H1 (cell line): ENCODE measurements around the gene RPS21. TPM values are rescaled to one million over a fixed set of nuclear protein-coding genes. Genes with fewer than 3 reads are reported as not detected.

Source experiments
- CTCF ChIA-PET: fragments of 300-600 bp; sonication (Branson Sonifier 250); formaldehyde crosslinking; loops from one replicate; lab custom pipeline; 2021; ENCODE audit not compliant: partially characterized antibody; lab: Charles Lee
- POLR2A ChIA-PET: fragments of 300-600 bp; sonication (Branson Sonifier 250); formaldehyde crosslinking; loops from one replicate; lab custom pipeline; 2021; ENCODE audit warnings: inconsistent platforms; ENCODE audit not compliant: partially characterized antibody; lab: Charles Lee
- DNase-seq, 2 experiments: peaks; one replicate each; pipeline versions ENCODE4 v3.0.0 to v3.0.0-alpha.2; 2010 to 2022; ENCODE audit warnings: low spot score in 2 of 2, low read depth in 1 of 2, mixed read lengths in 1 of 2
- FAIRE-seq: peaks from 2 replicates; lab custom pipeline; 2011; peaks lifted over from hg19 to GRCh38; lab: Jason Lieb, UNC
- H2AFZ ChIP-seq: 2 replicates; pipeline ENCODE4 v1.8.1; 2012; ENCODE audit warnings: low read length, inconsistent platforms
- H2AK5ac ChIP-seq: 2 replicates; pipeline ENCODE4 v1.6.1; 2013; ENCODE audit warnings: low read depth, low read length
- H2BK120ac ChIP-seq: replicated peaks from 2 replicates; pipeline ENCODE3; 2013; ENCODE audit warnings: low read depth, low read length, inconsistent platforms
- H2BK12ac ChIP-seq: 2 replicates; pipeline ENCODE4 v1.6.1; 2013; ENCODE audit warnings: low read depth, low read length
- H2BK15ac ChIP-seq: 2 replicates; pipeline ENCODE4 v1.6.1; 2013; ENCODE audit warnings: low read length
- H2BK20ac ChIP-seq: 2 replicates; pipeline ENCODE4 v1.6.1; 2013; ENCODE audit warnings: low read length
- H2BK5ac ChIP-seq: 2 replicates; pipeline ENCODE4 v1.6.1; 2013; ENCODE audit warnings: low read depth, low read length
- H3K14ac ChIP-seq: 2 replicates; pipeline ENCODE4 v1.6.1; 2013; ENCODE audit warnings: inconsistent platforms; ENCODE audit not compliant: insufficient read length
- H3K18ac ChIP-seq: 2 replicates; pipeline ENCODE4 v1.6.1; 2013; ENCODE audit warnings: low read length; ENCODE audit errors: extremely low read depth
- H3K23ac ChIP-seq: 2 replicates; pipeline ENCODE4 v1.6.1; 2013; ENCODE audit warnings: inconsistent platforms; ENCODE audit not compliant: insufficient read length
- H3K23me2 ChIP-seq: 2 replicates; pipeline ENCODE4 v1.6.1; 2013; ENCODE audit warnings: low read depth, low read length
- H3K27ac ChIP-seq: 2 replicates; pipeline ENCODE4 v1.6.1; 2011; ENCODE audit warnings: low read depth, low read length, inconsistent platforms
- H3K27me3 ChIP-seq, 4 experiments: replicated peaks in 1 of 4; 1 replicate in 1 of 4; 2 replicates in 3 of 4; pipeline versions ENCODE4 v1.6.1 to v1.8.1; 2011 to 2013; ENCODE audit warnings: low read length in 3 of 4, mild to moderate bottlenecking in 3 of 4, inconsistent platforms in 2 of 4, mixed read lengths in 2 of 4, moderate library complexity in 1 of 4; ENCODE audit not compliant: control insufficient read depth in 3 of 4, insufficient read depth in 3 of 4; ENCODE audit errors: extremely low read depth in 1 of 4
- H3K36me3 ChIP-seq, 4 experiments: 2 replicates each; pipeline versions ENCODE4 v1.6.1 to v1.8.1; 2011 to 2013; ENCODE audit warnings: mild to moderate bottlenecking in 4 of 4, low read length in 3 of 4, moderate library complexity in 2 of 4, control low read depth in 1 of 4, inconsistent platforms in 1 of 4; ENCODE audit not compliant: insufficient read depth in 4 of 4, control insufficient read depth in 2 of 4
- H3K4ac ChIP-seq: replicated peaks from 2 replicates; pipeline ENCODE3; 2013; ENCODE audit warnings: low read length, low read depth, mixed read lengths, inconsistent platforms; ENCODE audit not compliant: insufficient read length
- H3K4me1 ChIP-seq, 4 experiments: replicated peaks in 1 of 4; 1 replicate in 1 of 4; 2 replicates in 3 of 4; pipeline versions ENCODE4 v1.6.1 to v1.8.1; 2011 to 2013; ENCODE audit warnings: low read length in 3 of 4, inconsistent platforms in 2 of 4, mixed read lengths in 1 of 4; ENCODE audit not compliant: insufficient read depth in 4 of 4, control insufficient read depth in 3 of 4
- H3K4me2 ChIP-seq, 2 experiments: 2 replicates each; pipeline versions ENCODE4 v1.6.1 to v1.8.1; 2011 to 2013; ENCODE audit warnings: low read depth in 2 of 2, low read length in 2 of 2, control low read depth in 1 of 2, inconsistent platforms in 1 of 2, mild to moderate bottlenecking in 1 of 2; ENCODE audit not compliant: insufficient read depth in 1 of 2
- H3K4me3 ChIP-seq, 4 experiments: fragments of 200-600, 300-600 bp in 1 of 4; sonication (generic), shearing (Covaris generic), sonication (Bioruptor Twin) in 1 of 4; 2 replicates each; pipeline versions ENCODE4 v1.5.1 to v1.8.1; 2011 to 2016; ENCODE audit warnings: low read length in 4 of 4, low read depth in 3 of 4, control low read depth in 2 of 4, inconsistent platforms in 2 of 4, mild to moderate bottlenecking in 2 of 4, mixed read lengths in 1 of 4, moderate library complexity in 1 of 4; ENCODE audit not compliant: insufficient read depth in 2 of 4; ENCODE audit errors: extremely low read depth in 1 of 4
- H3K56ac ChIP-seq: replicated peaks from 2 replicates; pipeline ENCODE3; 2013; ENCODE audit warnings: low read depth, mild to moderate bottlenecking, mixed read lengths, low read length, inconsistent platforms; ENCODE audit not compliant: insufficient read length
- H3K79me1 ChIP-seq: 2 replicates; pipeline ENCODE4 v1.6.1; 2013; ENCODE audit warnings: low read depth, low read length, control low read depth
- H3K79me2 ChIP-seq, 2 experiments: 2 replicates each; pipeline versions ENCODE4 v1.6.1 to v1.8.1; 2012 to 2013; ENCODE audit warnings: low read length in 2 of 2, mild to moderate bottlenecking in 2 of 2, inconsistent platforms in 1 of 2; ENCODE audit not compliant: insufficient read depth in 2 of 2, control insufficient read depth in 1 of 2
- H3K9ac ChIP-seq, 4 experiments: replicated peaks in 1 of 4; 1 replicate in 1 of 4; 2 replicates in 3 of 4; pipeline versions ENCODE4 v1.6.1 to v1.8.1; 2011 to 2013; ENCODE audit warnings: low read depth in 3 of 4, low read length in 3 of 4, control low read depth in 2 of 4, mild to moderate bottlenecking in 2 of 4, moderate library complexity in 2 of 4, inconsistent platforms in 1 of 4; ENCODE audit errors: extremely low read depth in 1 of 4
- H3K9me3 ChIP-seq, 2 experiments: 2 replicates each; pipeline versions ENCODE4 v1.6.1 to v1.8.1; 2012 to 2013; ENCODE audit warnings: mild to moderate bottlenecking in 2 of 2, moderate library complexity in 2 of 2, control low read depth in 1 of 2, inconsistent platforms in 1 of 2, low read depth in 1 of 2, low read length in 1 of 2, mixed read lengths in 1 of 2; ENCODE audit not compliant: insufficient read depth in 2 of 2
- H4K20me1 ChIP-seq, 2 experiments: replicated peaks in 1 of 2; 2 replicates each; pipeline versions ENCODE3 to v1.8.1; 2011 to 2013; ENCODE audit warnings: inconsistent platforms in 2 of 2, low read length in 2 of 2, mild to moderate bottlenecking in 1 of 2; ENCODE audit not compliant: insufficient read depth in 2 of 2, control insufficient read depth in 1 of 2
- H4K5ac ChIP-seq: 2 replicates; pipeline ENCODE4 v1.6.1; 2013; ENCODE audit warnings: low read length, low read depth, mixed read lengths, inconsistent platforms; ENCODE audit not compliant: insufficient read length
- H4K8ac ChIP-seq: 2 replicates; pipeline ENCODE4 v1.8.0; 2013; ENCODE audit warnings: mild to moderate bottlenecking, moderate library complexity, low read length, inconsistent platforms; ENCODE audit not compliant: insufficient read depth; ENCODE audit errors: extremely low read depth
- H4K91ac ChIP-seq: replicated peaks from 2 replicates; pipeline ENCODE3; 2013; ENCODE audit warnings: low read length, mixed read lengths, inconsistent platforms; ENCODE audit not compliant: insufficient read length
- BCL11A ChIP-seq, 2 experiments: IDR thresholded peaks; one replicate each; pipeline ENCODE4 v1.6.1; 2011; ENCODE audit warnings: low read depth in 2 of 2, low read length in 2 of 2, mild to moderate bottlenecking in 2 of 2
- HDAC2 ChIP-seq, 2 experiments: fragments of 300-600 bp in 1 of 2; sonication (generic) in 1 of 2; IDR thresholded peaks; 2 replicates each; pipeline ENCODE4 v1.6.1; 2011 to 2012; ENCODE audit warnings: low read depth in 2 of 2, low read length in 2 of 2, mild to moderate bottlenecking in 2 of 2, moderate library complexity in 2 of 2, borderline replicate concordance in 1 of 2, inconsistent platforms in 1 of 2
- NRF1 ChIP-seq: IDR thresholded peaks from 2 replicates; pipeline ENCODE4 v1.6.1; 2011; ENCODE audit warnings: mild to moderate bottlenecking, low read depth, low read length, improper control_type of control experiment
- POLR2A ChIP-seq, 2 experiments: IDR thresholded peaks; 1 replicate in 1 of 2; 2 replicates in 1 of 2; pipeline ENCODE4 v1.6.1; 2011; ENCODE audit warnings: low read depth in 2 of 2, low read length in 2 of 2, mild to moderate bottlenecking in 2 of 2; ENCODE audit errors: control extremely low read depth in 1 of 2
- RBBP5 ChIP-seq: IDR thresholded peaks from 2 replicates; pipeline ENCODE4 v1.7.1; 2012; ENCODE audit warnings: low read depth, mild to moderate bottlenecking, inconsistent platforms, low read length, moderate library complexity, borderline replicate concordance
- RXRA ChIP-seq: IDR thresholded peaks from 2 replicates; pipeline ENCODE4 v1.6.1; 2011; ENCODE audit warnings: low read depth, mild to moderate bottlenecking, low read length, moderate library complexity; ENCODE audit not compliant: insufficient read depth
- SIN3A ChIP-seq, 2 experiments: IDR thresholded peaks in 1 of 2; conservative IDR thresholded peaks in 1 of 2; 2 replicates each; pipeline ENCODE4 v1.6.1; 2011 to 2012; ENCODE audit warnings: low read length in 2 of 2, improper control_type of control experiment in 1 of 2, low read depth in 1 of 2, mild to moderate bottlenecking in 1 of 2
- SIRT6 ChIP-seq: IDR thresholded peaks from one replicate; pipeline ENCODE4 v1.7.1; 2012; ENCODE audit warnings: low read length, inconsistent platforms
- SIX5 ChIP-seq: IDR thresholded peaks from 2 replicates; pipeline ENCODE4 v1.6.1; 2011; ENCODE audit warnings: mild to moderate bottlenecking, low read depth, low read length
- SRF ChIP-seq: IDR thresholded peaks from 2 replicates; pipeline ENCODE4 v1.6.1; 2011; ENCODE audit warnings: mild to moderate bottlenecking, low read depth, low read length, moderate library complexity
- SUZ12 ChIP-seq: fragments of 200-600 bp; sonication (generic); IDR thresholded peaks from 2 replicates; pipeline ENCODE4 v1.6.1; 2012; ENCODE audit warnings: mild to moderate bottlenecking, inconsistent platforms, low read length, moderate library complexity, mixed read lengths
- TBP ChIP-seq: IDR thresholded peaks from 2 replicates; pipeline ENCODE4 v1.6.1; 2011; ENCODE audit warnings: low read depth, low read length, improper control_type of control experiment
- ZNF274 ChIP-seq: IDR thresholded peaks from 2 replicates; pipeline ENCODE4 v1.7.0; 2012; ENCODE audit warnings: low read length, borderline replicate concordance; ENCODE audit errors: extremely low read depth
- WGBS, 2 experiments: shearing (Covaris generic) in 1 of 2; methylation state at CpG; one replicate each; pipeline versions ENCODE4 v1.1.6 to v1.1.7; 2013 to 2015; ENCODE audit warnings: low lambda C conversion rate in 2 of 2, mixed read lengths in 2 of 2, inconsistent platforms in 1 of 2, low coverage in 1 of 2, missing lambda C conversion rate in 1 of 2; ENCODE audit not compliant: insufficient replicate concordance in 2 of 2, insufficient coverage in 1 of 2, insufficient read length in 1 of 2; ENCODE audit errors: extremely low coverage in 1 of 2, missing lambda C conversion rate in 1 of 2; 5-methylcytosine and 5-hydroxymethylcytosine counted together
- polyA plus RNA-seq, 7 experiments: library from polyadenylated mRNA; depleted of rRNA in 3 of 7; stranded (reverse) in 5 of 7; unstranded in 2 of 7; fragments of >200 nt in 5 of 7; fragments of 200-250 nt in 2 of 7; gene quantifications; 1 replicate in 5 of 7; 2 replicates in 1 of 7; 4 replicates in 1 of 7; pipeline versions ENCODE4 v1.2.1 to v1.2.3, GENCODE V29; 2011 to 2013; ENCODE audit warnings: missing spikeins in 2 of 7, mixed read lengths in 2 of 7
- total RNA-seq: library from RNA; stranded (reverse); fragmentation: NEBNext Ultra II Directional; extraction: Animal tissue kit (Norgen Biotek cat#: 25700); gene quantifications from 2 replicates; pipeline ENCODE4 v1.2.1, GENCODE V29; 2021

The RPS21 gene
- total and polyA plus RNA-seq, 2 of the 8 experiments (the other 6 are each of a cell fraction or from before 2014, with no cell fraction given) = 1,787 to 7,219 TPM

DNA sequence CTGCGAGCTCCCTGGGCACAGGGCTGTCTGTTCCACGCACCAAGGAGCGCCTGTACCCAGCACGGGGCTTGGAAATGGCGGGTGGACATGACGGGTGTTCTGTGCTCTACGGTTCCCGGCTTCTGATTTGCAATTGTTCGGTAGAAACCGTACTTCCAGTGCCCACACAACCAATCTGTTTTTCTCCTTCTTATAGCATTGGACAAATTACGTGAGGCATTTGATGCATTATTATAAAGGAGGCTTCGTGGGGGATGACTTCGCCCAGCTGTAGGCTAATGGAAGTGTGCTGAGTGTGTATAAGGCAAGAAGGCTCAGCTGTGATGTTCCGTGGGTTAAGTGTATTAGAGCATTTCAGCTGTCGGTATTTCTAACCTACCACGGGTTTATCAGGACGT lies 9.8 kb upstream of the RPS21 start:
- Histone ChIP-seq H3K18ac (0 out of 2 replicates have a peak overlapping the region, but pooled peaks have one; percentile 83), H2BK15ac (0 out of 2 replicates have a peak overlapping the region, but pooled peaks have one; percentile 19), H2AFZ (no peak overlapping the region), H3K36me3 (peaks cover 0 to 3% (median 1%) of the 10 kb centered on the region in 4 experiments; a peak in 4 of 8 replicates), H3K9ac (no peak overlapping the region), H3K23me2 (peaks cover 3% of the 10 kb centered on the region; the same call in 1 of the 2 replicates), H2BK120ac (peak overlapping the region; percentile 95), H3K4me2 (0 out of 4 replicates have a peak overlapping the region, but pooled peaks of 1 of the 2 experiments have one; percentile 29), H4K20me1 (peaks cover 0 to 4% of the 10 kb centered on the region in 2 experiments), H3K27ac (peak overlapping the region; percentile 31), H3K23ac (no peak overlapping the region), H3K27me3 (no peaks in the 10 kb centered on the region), H3K14ac (no peak overlapping the region), H2AK5ac (peak overlapping the region; percentile 75; the same call in 1 of the 2 replicates), H3K79me2 (no peaks in the 10 kb centered on the region), H4K5ac (peak overlapping the region; percentile 27), H4K8ac (no peak overlapping the region), H2BK12ac (peak overlapping the region; percentile 90), H3K4me3 (no peak overlapping the region), H3K4me1 (peaks cover 0 to 29% (median 28%) of the 10 kb centered on the region in 4 experiments; a peak in 6 of 7 replicates), H3K79me1 (no peaks in the 10 kb centered on the region), H2BK5ac (peak overlapping the region; percentile 88), H3K9me3 (no peaks in the 10 kb centered on the region), H3K56ac (no peak overlapping the region), H3K4ac (peak overlapping the region; percentile 58), H2BK20ac (0 out of 2 replicates have a peak overlapping the region, but pooled peaks have one; percentile 40), H4K91ac (peak overlapping the region; percentile 84)
- WGBS, 2 experiments = 92% methylated on average over 17 of the region's 17 CpGs; no CpG with 5 or more reads in 1 of the 2 experiments
- FAIRE-seq = no peak
- POLR2A ChIA-PET = interaction anchor here (1.3 to 10.7 kb wide), 8 partner anchors 10 to 80 kb away, joined by 3 to 213 read pairs (median 6); partner anchors contain the start of genes LAMA5 and RPS21
- CTCF ChIA-PET = interaction anchor here (1.3 to 14.1 kb wide), 6 partner anchors 9 to 73 kb away, joined by 3 to 212 read pairs (median 6); partner anchors contain the start of genes LAMA5 and RPS21
- DNase-seq = no peak
- TF ChIP-seq SUZ12 (no peak), HDAC2 (IDR thresholded peaks at IDR 0.05; ENCODE audit: borderline replicate concordance in 1 of 2, low read depth in 2 of 2, low read length in 2 of 2) (no peak), SIN3A (conservative IDR thresholded peaks at IDR 0.05 in 1 of 2, IDR thresholded peaks at IDR 0.05 in 1 of 2; ENCODE audit: low read depth in 1 of 2, low read length in 2 of 2) (no peak), ZNF274 (no peak), SIRT6 (no peak), SRF (no peak), TBP (no peak), POLR2A (IDR thresholded peaks at IDR 0.05; ENCODE audit: control extremely low read depth in 1 of 2, low read depth in 2 of 2, low read length in 2 of 2) (no peak), NRF1 (no peak), RXRA (no peak), SIX5 (no peak), BCL11A (IDR thresholded peaks at IDR 0.05; ENCODE audit: low read depth in 2 of 2, low read length in 2 of 2) (no peak), RBBP5 (no peak)
